Hematopoietic multipotent progenitor cell treated with erythropoietin and hydrocortisone succinate and interleukin-3 and kit ligand, for 4 days (in vitro differentiated cells): ENCODE measurements around the gene MAOB.
"Not testable (repeated sequence)": the region's sequence is repeated elsewhere in the genome, so short reads cannot be mapped to it uniquely, and the experiment has no call there.

Experiments
- DNase-seq: peaks from one replicate; pipeline ENCODE4 v3.0.0-alpha.2; 2015

MAOB gene

GRCh38 chrX:43750248-43750676 is 132.0 kb downstream of the MAOB start:
- peak; percentile 69 for DNase-seq

- no peak for DNase-seq
Observed at GRCh38 chrX:43747476-43747875, 134.8 kb downstream of the MAOB start.

- DNase-seq: no peak
Observed at GRCh38 chrX:43745938-43746721, 136.1 kb downstream of the MAOB start.

GRCh38 chrX:43744284-43744683 is 138.0 kb downstream of the MAOB start:
- no peak for DNase-seq

- no peak for DNase-seq
Observed at GRCh38 chrX:43743100-43743822, 139.0 kb downstream of the MAOB start.

- DNase-seq: no peak
Observed at GRCh38 chrX:43741843-43742573, 140.2 kb downstream of the MAOB start.

- no peak for DNase-seq
Observed at GRCh38 chrX:43735957-43736356, 146.3 kb downstream of the MAOB start.

- DNase-seq: no peak
Observed at GRCh38 chrX:43735534-43735933, 146.7 kb downstream of the MAOB start.

- DNase-seq: no peak
Observed at GRCh38 chrX:43734444-43734843, 147.8 kb downstream of the MAOB start.

- no peak for DNase-seq
Observed at GRCh38 chrX:43733699-43734098, 148.6 kb downstream of the MAOB start.

GRCh38 chrX:43731086-43731485 is 151.2 kb downstream of the MAOB start:
- no peak for DNase-seq

- DNase-seq: no peak
Observed at GRCh38 chrX:43728966-43729365, 153.3 kb downstream of the MAOB start.

- peak; percentile 7 for DNase-seq
Observed at GRCh38 chrX:43728002-43728401, 154.2 kb downstream of the MAOB start.

- DNase-seq: not testable (repeated sequence)
Observed at GRCh38 chrX:43727254-43727653, 155.0 kb downstream of the MAOB start.

GRCh38 chrX:43725227-43725626 is 157.0 kb downstream of the MAOB start:
- DNase-seq: not testable (repeated sequence)

GRCh38 chrX:43720961-43721360 is 161.3 kb downstream of the MAOB start:
- no peak for DNase-seq

- no peak for DNase-seq
Observed at GRCh38 chrX:43720082-43720481, 162.2 kb downstream of the MAOB start.

- DNase-seq: no peak
Observed at GRCh38 chrX:43718956-43719355, 163.3 kb downstream of the MAOB start.

GRCh38 chrX:43718546-43718945 is 163.7 kb downstream of the MAOB start:
- DNase-seq: no peak

- DNase-seq: no peak
Observed at GRCh38 chrX:43718081-43718480, 164.2 kb downstream of the MAOB start.

- no peak for DNase-seq
Observed at GRCh38 chrX:43717161-43717560, 165.1 kb downstream of the MAOB start.

GRCh38 chrX:43716696-43717095 is 165.6 kb downstream of the MAOB start:
- no peak for DNase-seq
